ENCODE data around the gene TLE4.
"Not testable (repeated sequence)": the region's sequence is repeated elsewhere in the genome, so short reads cannot be mapped to it uniquely, and the experiment has no call there.

The TLE4 gene

DNA sequence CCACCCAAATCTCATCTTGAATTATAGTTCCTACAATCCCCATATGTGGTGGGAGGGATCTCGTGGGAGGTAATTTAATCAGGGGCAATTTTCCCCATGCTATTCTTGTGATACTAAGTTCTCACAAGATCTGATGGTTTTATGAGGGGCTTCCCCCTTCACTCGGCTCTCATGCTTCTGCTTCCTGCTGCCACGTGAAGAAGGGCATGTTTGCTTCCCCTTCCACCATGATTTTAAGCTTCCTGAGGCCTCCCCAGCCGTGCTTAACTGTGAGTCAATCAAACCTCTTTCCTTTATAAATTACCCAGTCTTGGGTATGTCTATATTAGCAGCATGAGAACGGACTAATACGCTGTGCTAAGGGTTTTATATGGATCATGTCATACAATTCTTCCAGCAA lies 72.3 kb downstream of the TLE4 start:
- no peaks in the 10 kb centered on the region for H3K36me3 ChIP-seq (replicated peaks)
- TF ChIP-seq, protein P1, sequence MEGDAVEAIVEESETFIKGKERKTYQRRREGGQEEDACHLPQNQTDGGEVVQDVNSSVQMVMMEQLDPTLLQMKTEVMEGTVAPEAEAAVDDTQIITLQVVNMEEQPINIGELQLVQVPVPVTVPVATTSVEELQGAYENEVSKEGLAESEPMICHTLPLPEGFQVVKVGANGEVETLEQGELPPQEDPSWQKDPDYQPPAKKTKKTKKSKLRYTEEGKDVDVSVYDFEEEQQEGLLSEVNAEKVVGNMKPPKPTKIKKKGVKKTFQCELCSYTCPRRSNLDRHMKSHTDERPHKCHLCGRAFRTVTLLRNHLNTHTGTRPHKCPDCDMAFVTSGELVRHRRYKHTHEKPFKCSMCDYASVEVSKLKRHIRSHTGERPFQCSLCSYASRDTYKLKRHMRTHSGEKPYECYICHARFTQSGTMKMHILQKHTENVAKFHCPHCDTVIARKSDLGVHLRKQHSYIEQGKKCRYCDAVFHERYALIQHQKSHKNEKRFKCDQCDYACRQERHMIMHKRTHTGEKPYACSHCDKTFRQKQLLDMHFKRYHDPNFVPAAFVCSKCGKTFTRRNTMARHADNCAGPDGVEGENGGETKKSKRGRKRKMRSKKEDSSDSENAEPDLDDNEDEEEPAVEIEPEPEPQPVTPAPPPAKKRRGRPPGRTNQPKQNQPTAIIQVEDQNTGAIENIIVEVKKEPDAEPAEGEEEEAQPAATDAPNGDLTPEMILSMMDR (IDR thresholded peaks at IDR 0.05; ENCODE audit: low read depth, low read length, missing control alignments), result no peak
- H3K27ac ChIP-seq, result no peak overlapping the region
- H3K4me3 ChIP-seq (ENCODE audit: low read depth, low read length), result no peak overlapping the region
- DNase-seq, result no peak
- in situ Hi-C loops (cut with HindIII; ENCODE audit: low pct_ligation_motif_present, low sequenced_read_pairs), result no loop called here
- H3K27me3 ChIP-seq (replicated peaks), result no peaks in the 10 kb centered on the region

DNA sequence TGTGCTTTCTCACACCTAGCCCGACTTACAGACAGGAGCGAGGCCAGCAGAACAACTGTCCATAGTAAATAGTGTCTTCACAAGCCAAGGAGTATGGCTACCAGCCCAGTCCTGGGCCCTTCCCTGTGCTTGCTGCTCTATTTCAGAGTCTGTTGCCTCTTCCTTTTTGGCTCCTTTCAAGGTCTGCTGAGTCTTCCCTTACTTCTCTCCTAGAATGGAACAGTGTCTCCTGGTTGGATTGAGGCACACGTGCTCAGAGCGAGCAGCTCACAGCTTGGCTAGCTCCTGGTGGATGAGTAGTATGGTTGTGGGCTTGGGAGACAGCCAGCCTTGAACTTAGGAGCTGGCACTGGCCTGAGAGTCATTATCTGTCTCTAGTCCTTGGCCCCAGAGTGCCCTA lies 72.8 kb downstream of the TLE4 start:
- H3K4me3 ChIP-seq (ENCODE audit: low read depth, low read length), result no peak overlapping the region
- no peak overlapping the region for H3K27ac ChIP-seq
- in situ Hi-C loops (cut with HindIII; ENCODE audit: low pct_ligation_motif_present, low sequenced_read_pairs), result no loop called here
- H3K36me3 ChIP-seq (replicated peaks), result no peaks in the 10 kb centered on the region
- no peaks in the 10 kb centered on the region for H3K27me3 ChIP-seq (replicated peaks)
- TF ChIP-seq, protein P1 (IDR thresholded peaks at IDR 0.05; ENCODE audit: low read depth, low read length, missing control alignments), result no peak
- DNase-seq, result no peak

DNA sequence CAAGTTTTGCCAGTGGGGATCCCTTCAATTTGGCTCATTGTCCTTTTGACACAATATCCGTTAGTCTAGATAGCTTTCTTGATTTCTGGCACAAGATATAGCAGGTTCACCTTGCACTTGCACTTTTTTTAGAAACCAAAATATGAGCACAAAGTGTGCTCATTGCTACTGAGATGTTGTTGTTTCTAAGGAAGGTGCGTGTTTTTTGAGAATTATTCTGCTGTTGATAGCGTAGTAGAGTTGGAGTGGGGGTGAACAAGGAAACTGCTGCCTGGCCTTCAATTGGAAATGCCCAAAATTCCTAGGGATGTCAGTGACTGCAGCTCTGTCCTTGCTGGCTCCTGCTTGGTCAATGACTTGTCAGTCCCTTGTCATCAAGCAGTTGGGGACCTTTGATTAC lies 73.3 kb downstream of the TLE4 start:
- no peak for DNase-seq
- in situ Hi-C loops (cut with HindIII; ENCODE audit: low pct_ligation_motif_present, low sequenced_read_pairs), result no loop called here
- Histone ChIP-seq H3K36me3 (replicated peaks) (no peaks in the 10 kb centered on the region), H3K4me3 (ENCODE audit: low read depth, low read length) (no peak overlapping the region), H3K27ac (no peak overlapping the region), H3K27me3 (replicated peaks) (no peaks in the 10 kb centered on the region)
- TF ChIP-seq, protein P1 (IDR thresholded peaks at IDR 0.05; ENCODE audit: low read depth, low read length, missing control alignments), result no peak

DNA sequence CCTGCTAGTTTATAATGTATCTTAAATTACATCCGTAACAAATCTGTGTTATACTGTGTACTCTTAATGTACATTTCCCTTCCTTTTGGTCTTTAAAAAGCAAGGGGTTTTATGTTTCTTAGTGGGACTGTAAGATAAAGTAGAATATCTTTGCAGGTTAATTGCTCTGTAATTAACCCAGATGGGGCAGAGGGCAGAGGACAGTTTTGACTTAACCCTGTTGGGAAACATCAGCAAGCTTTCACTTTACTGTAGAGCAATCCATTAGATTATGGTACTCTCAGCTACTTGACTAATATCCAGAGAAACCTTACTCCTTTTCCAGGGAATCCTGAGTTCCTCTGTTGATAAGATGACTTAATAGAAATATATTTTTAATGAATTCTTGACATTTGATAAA lies 74.3 kb downstream of the TLE4 start:
- in situ Hi-C loops (cut with HindIII; ENCODE audit: low pct_ligation_motif_present, low sequenced_read_pairs), result no loop called here
- no peak overlapping the region for H3K4me3 ChIP-seq (ENCODE audit: low read depth, low read length)
- no peak for DNase-seq
- H3K36me3 ChIP-seq (replicated peaks), result no peaks in the 10 kb centered on the region
- H3K27me3 ChIP-seq (replicated peaks), result no peaks in the 10 kb centered on the region
- TF ChIP-seq, protein P1 (IDR thresholded peaks at IDR 0.05; ENCODE audit: low read depth, low read length, missing control alignments), result no peak
- no peak overlapping the region for H3K27ac ChIP-seq

DNA sequence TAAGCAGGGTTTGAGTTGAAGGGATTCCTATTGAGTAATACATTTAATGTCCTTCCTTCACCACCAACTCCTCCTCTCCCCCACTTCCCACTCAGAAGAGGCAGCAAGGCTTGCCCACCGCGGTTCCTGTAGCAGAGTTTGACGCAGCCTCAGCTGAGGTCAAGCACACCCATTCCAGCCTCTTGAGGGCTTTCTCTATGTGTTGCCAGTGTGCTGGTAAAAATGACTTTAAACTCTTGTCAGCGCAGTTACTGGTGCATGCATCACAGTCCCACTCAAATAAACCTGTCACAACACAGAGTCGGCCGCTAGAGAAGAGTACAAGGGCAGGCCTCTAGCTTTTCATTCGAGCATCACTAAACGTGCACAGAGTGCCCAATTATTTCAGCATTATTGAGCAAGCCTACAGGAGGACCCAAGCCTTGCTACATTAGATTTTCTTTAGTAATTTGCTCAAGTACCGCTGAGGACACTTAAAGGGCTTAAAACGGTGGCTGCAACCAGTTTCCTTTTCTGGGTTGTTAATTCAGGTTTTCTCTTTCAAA lies 79.6 kb downstream of the TLE4 start:
- DNase-seq, result no peak
- no peak overlapping the region for H3K27ac ChIP-seq
- no peak overlapping the region for H3K4me3 ChIP-seq (ENCODE audit: low read depth, low read length)
- no peaks in the 10 kb centered on the region for H3K27me3 ChIP-seq (replicated peaks)
- in situ Hi-C loops (cut with HindIII; ENCODE audit: low pct_ligation_motif_present, low sequenced_read_pairs), result no loop called here
- no peaks in the 10 kb centered on the region for H3K36me3 ChIP-seq (replicated peaks)
- TF ChIP-seq, protein P1 (IDR thresholded peaks at IDR 0.05; ENCODE audit: low read depth, low read length, missing control alignments), result no peak

DNA sequence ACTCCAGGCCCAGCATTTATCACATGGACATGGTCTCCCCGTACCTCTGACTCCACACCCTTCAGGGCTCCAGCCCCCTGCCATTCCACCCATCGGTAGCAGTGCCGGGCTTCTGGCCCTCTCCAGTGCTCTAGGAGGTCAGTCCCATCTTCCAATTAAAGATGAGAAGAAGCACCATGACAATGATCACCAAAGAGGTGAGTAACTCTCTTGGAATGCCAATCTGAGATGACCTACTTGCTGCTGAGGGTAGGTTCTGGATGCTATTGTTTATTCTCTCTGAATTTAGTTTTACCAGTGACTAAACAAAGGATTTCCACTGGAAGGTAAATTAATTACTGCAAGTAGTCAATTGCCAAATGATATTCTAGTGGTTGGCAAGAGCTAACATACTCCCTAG lies 80.8 kb downstream of the TLE4 start:
- Histone ChIP-seq H3K27me3 (replicated peaks) (no peaks in the 10 kb centered on the region), H3K36me3 (replicated peaks) (peaks cover 4% of the 10 kb centered on the region), H3K27ac (no peak overlapping the region), H3K4me3 (ENCODE audit: low read depth, low read length) (no peak overlapping the region)
- TF ChIP-seq, protein P1 (IDR thresholded peaks at IDR 0.05; ENCODE audit: low read depth, low read length, missing control alignments), result no peak
- no peak for DNase-seq
- in situ Hi-C loops (cut with HindIII; ENCODE audit: low pct_ligation_motif_present, low sequenced_read_pairs), result no loop called here

DNA sequence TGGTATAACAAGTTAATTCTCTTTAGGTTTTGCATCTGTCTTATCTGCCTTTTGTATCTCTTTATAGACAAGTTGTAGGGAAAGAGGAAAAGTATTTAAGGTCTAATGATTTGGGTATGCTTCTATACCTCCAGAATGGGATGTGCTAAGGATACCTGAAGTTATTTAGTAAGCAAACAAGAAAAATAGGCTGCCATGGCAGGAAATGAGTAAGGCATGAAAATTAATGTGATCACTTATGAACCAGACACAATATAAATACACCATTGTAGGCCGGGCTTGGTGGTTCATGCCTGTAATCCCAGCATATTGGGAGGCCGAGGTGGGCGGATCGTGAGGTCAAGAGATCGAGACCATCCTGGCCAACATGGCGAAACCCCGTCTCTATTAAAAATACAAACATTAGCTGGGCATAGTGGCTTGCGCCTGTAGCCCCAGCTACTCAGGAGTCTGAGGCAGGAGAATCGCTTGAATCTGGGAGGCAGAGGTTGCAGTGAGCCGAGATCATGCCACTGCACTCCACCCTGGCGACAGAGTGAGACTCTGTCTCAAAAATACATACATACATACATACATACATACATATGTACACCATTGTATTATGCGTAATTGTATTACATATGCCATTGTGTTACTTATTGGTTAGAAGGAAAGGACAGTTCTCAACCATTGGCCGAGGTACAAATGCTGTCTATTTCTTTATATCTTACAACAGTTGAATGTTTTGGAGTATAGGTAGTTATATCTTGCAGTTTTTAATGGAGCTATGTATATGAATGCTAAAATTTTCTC lies 83.0 kb downstream of the TLE4 start:
- H3K27me3 ChIP-seq (replicated peaks); in situ Hi-C loops (cut with HindIII; ENCODE audit: low pct_ligation_motif_present, low sequenced_read_pairs); H3K4me3 ChIP-seq (ENCODE audit: low read depth, low read length); DNase-seq; H3K27ac ChIP-seq; H3K36me3 ChIP-seq (replicated peaks): not testable (repeated sequence)
